ENCODE data around the gene SH3BP5. TPM values are rescaled to one million over a fixed set of nuclear protein-coding genes. Genes with fewer than 3 reads are reported as not detected.
A peak's percentile ranks its signal among the peaks of the same experiment; 100 is the strongest.

Gene SH3BP5
- polyA plus RNA-seq, 1 of the 3 experiments (the other 2 are of a cell fraction): 29.5 TPM

GRCh38 chr3:15377961-15378791 is 45.8 kb upstream of the SH3BP5 start:
- no peak overlapping the region for H3K9ac ChIP-seq

More at GRCh38 chr3:15377961-15378791, 45.8 kb upstream of the SH3BP5 start:
- Histone ChIP-seq H3K4me2 (no peak overlapping the region), H4K20me1 (ENCODE audit: insufficient read depth) (no peaks in the 10 kb centered on the region), H3K9me2 (no peaks in the 10 kb centered on the region), H3K4me3 (ENCODE audit: low read depth in 2 of 2, low read length in 1 of 2) (no peak overlapping the region), H3K9me3 (no peaks in the 10 kb centered on the region), H3K36me3 (replicated peaks in 1 of 2; ENCODE audit: control insufficient read depth in 1 of 2, insufficient read depth in 2 of 2, low read length in 1 of 2) (no peaks in the 10 kb centered on the region), H3K4me1 (ENCODE audit: control insufficient read depth in 1 of 2, insufficient read depth in 2 of 2, low read depth in 1 of 2, low read length in 1 of 2) (peaks cover 0 to 2% of the 10 kb centered on the region in 2 experiments; a peak in 1 of 4 replicates), H3K79me2 (ENCODE audit: insufficient read depth) (no peaks in the 10 kb centered on the region), H2AFZ (ENCODE audit: low read depth) (peak overlapping the region; percentile 86), H3K27ac (ENCODE audit: low read depth in 2 of 2, low read length in 1 of 2) (peak overlapping the region in 1 of 2 experiments; percentile 62; a peak in 2 of 4 replicates), H3F3A (replicated peaks; ENCODE audit: insufficient read depth) (no peaks in the 10 kb centered on the region), H3K27me3 (ENCODE audit: insufficient read depth) (no peaks in the 10 kb centered on the region)
- CTCF ChIA-PET: interaction anchor here (0.6 to 6.2 kb wide), 11 partner anchors 9 to 175 kb away, joined by 3 to 66 read pairs (median 4); partner anchors contain the start of gene CAPN7
- POLR2A ChIA-PET: no interaction called here
- WGBS (ENCODE audit: low lambda C conversion rate): 25% methylated on average over 16 of the region's 16 CpGs
- TF ChIP-seq RCOR1 (IDR thresholded peaks at IDR 0.05; ENCODE audit: low read length) (peak; percentile 65), ELF1 (IDR thresholded peaks at IDR 0.05) (peak; percentile 53), SMC3 (IDR thresholded peaks at IDR 0.05; ENCODE audit: low read depth, low read length) (peak; percentile 97), YY1 (IDR thresholded peaks at IDR 0.05; ENCODE audit: low read depth) (peak; percentile 97), MXI1 (IDR thresholded peaks at IDR 0.05; ENCODE audit: low read depth, low read length) (peak; percentile 89; the same call in 1 of the 2 replicates), ZBTB33 (IDR thresholded peaks at IDR 0.05; ENCODE audit: borderline replicate concordance, low read depth) (no peak), RXRA (IDR thresholded peaks at IDR 0.05; ENCODE audit: borderline replicate concordance, low read depth) (no peak), RAD21 (IDR thresholded peaks at IDR 0.05; ENCODE audit: low read length) (peak; percentile 88), CTCF (IDR thresholded peaks at IDR 0.05) (peak; percentile 88), TAF1 (IDR thresholded peaks at IDR 0.05; ENCODE audit: borderline replicate concordance, low read depth, low read length) (0 out of 2 replicates have a peak, but pooled peaks have one; percentile 19), GATA2 (CRISPR knock-in tag; IDR thresholded peaks at IDR 0.05) (no peak), CHD2 (IDR thresholded peaks at IDR 0.05; ENCODE audit: low read length, partially characterized antibody) (peak; percentile 92), GABPA (IDR thresholded peaks at IDR 0.05; ENCODE audit: low read depth) (peak; percentile 89)
- peak; percentile 79 for DNase-seq
